ENCODE data around the gene DNPEP.
A peak's percentile ranks its signal among the peaks of the same experiment; 100 is the strongest.

DNPEP gene

DNA sequence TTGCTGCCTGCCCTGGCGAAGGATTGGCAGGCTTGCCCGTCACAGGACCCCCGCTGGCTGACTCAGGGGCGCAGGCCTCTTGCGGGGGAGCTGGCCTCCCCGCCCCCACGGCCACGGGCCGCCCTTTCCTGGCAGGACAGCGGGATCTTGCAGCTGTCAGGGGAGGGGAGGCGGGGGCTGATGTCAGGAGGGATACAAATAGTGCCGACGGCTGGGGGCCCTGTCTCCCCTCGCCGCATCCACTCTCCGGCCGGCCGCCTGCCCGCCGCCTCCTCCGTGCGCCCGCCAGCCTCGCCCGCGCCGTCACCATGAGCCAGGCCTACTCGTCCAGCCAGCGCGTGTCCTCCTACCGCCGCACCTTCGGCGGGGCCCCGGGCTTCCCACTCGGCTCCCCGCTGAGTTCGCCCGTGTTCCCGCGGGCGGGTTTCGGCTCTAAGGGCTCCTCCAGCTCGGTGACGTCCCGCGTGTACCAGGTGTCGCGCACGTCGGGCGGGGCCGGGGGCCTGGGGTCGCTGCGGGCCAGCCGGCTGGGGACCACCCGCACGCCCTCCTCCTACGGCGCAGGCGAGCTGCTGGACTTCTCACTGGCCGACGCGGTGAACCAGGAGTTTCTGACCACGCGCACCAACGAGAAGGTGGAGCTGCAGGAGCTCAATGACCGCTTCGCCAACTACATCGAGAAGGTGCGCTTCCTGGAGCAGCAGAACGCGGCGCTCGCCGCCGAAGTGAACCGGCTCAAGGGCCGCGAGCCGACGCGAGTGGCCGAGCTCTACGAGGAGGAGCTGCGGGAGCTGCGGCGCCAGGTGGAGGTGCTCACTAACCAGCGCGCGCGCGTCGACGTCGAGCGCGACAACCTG lies 30.7 kb upstream of the DNPEP start, which contains the start of gene DES:
TSS of gene DES (plus strand) at position 223 of the 857 bp plus-strand sequence. CDS start at position 309, 86 bp downstream.
- TF ChIP-seq ZNF707 (tag by site-specific recombination; IDR thresholded peaks at IDR 0.05) (no peak), ZNF324 (tag by site-specific recombination; IDR thresholded peaks at IDR 0.05) (no peak), ZSCAN4 (tag by site-specific recombination; IDR thresholded peaks at IDR 0.05) (no peak), ZSCAN18 (tag by site-specific recombination; IDR thresholded peaks at IDR 0.05) (no peak), ZNF184 (tag by site-specific recombination; IDR thresholded peaks at IDR 0.05) (no peak), RBAK (tag by site-specific recombination; IDR thresholded peaks at IDR 0.05) (no peak), ZNF555 (tag by site-specific recombination; conservative IDR thresholded peaks at IDR 0.05) (no peak), ZNF341 (tag by site-specific recombination; IDR thresholded peaks at IDR 0.05; ENCODE audit: low read depth) (no peak), PRDM6 (tag by site-specific recombination; IDR thresholded peaks at IDR 0.05) (no peak), ZSCAN16 (tag by site-specific recombination; IDR thresholded peaks at IDR 0.05) (no peak), KLF10 (tag by site-specific recombination; IDR thresholded peaks at IDR 0.05) (no peak), ELK4 (IDR thresholded peaks at IDR 0.05; ENCODE audit: borderline replicate concordance, low read depth, low read length) (no peak), ZNF10 (tag by site-specific recombination; IDR thresholded peaks at IDR 0.05) (no peak), YY2 (tag by site-specific recombination; IDR thresholded peaks at IDR 0.05) (no peak)
- Histone ChIP-seq H3K9me3 (ENCODE audit: control insufficient read depth, insufficient read depth, low read depth, low read length) (no peaks in the 10 kb centered on the region), H3K36me3 (ENCODE audit: control insufficient read depth in 2 of 2, insufficient read depth in 1 of 2, low read length in 2 of 2) (no peaks in the 10 kb centered on the region), H3K4me3 (ENCODE audit: low read depth, low read length) (no peak within 1 kb of the TSS), H3K4me1 (ENCODE audit: control insufficient read depth, insufficient read depth, low read length) (no peaks in the 10 kb centered on the region), H3K27ac (ENCODE audit: extremely low read depth, low read depth, low read length) (no peak within 1 kb of the TSS)
- CTCF ChIA-PET, result no interaction called here
- POLR2A ChIA-PET, result no interaction called here

GRCh38 chr2:219417374-219417773 lies 29.7 kb upstream of the DNPEP start:
- TF ChIP-seq EGR2 (tag by site-specific recombination; IDR thresholded peaks at IDR 0.05; ENCODE audit: low read depth) (peak; percentile 76), ZFHX2 (tag by site-specific recombination; conservative IDR thresholded peaks at IDR 0.05) (peak; percentile 84), ZNF785 (tag by site-specific recombination; IDR thresholded peaks at IDR 0.05) (no peak)
- Histone ChIP-seq H3K4me1 (ENCODE audit: control insufficient read depth, insufficient read depth, low read length) (no peaks in the 10 kb centered on the region), H3K27ac (ENCODE audit: extremely low read depth, low read depth, low read length) (no peak overlapping the region), H3K4me3 (ENCODE audit: low read depth, low read length) (no peak overlapping the region), H3K36me3 (ENCODE audit: control insufficient read depth in 2 of 2, insufficient read depth in 1 of 2, low read length in 2 of 2) (no peaks in the 10 kb centered on the region), H3K9me3 (ENCODE audit: control insufficient read depth, insufficient read depth, low read depth, low read length) (no peaks in the 10 kb centered on the region)
- ChIA-PET CTCF (interaction anchor here (1.2 to 2.0 kb wide), 3 partner anchors 13 to 113 kb away, joined by 3 to 8 read pairs (median 5); no protein-coding TSS in a partner anchor), POLR2A (no interaction called here)
